ENCODE data around the gene NSFL1C. TPM values are rescaled to one million over a fixed set of nuclear protein-coding genes. Genes with fewer than 3 reads are reported as not detected.

NSFL1C gene
- 110 to 150 TPM (median 118 TPM) in 5 replicates for total RNA-seq (2022; extraction: Qiagen RNA extraction; ENCODE audit: low read depth)

GRCh38 chr20:1466211-1467081 is at the start of gene NSFL1C:
TSS of gene NSFL1C (minus strand) at chr20:1466849. CDS start at chr20:1466824, 25 bp downstream.

GRCh38 chr20:1491281-1491840 is 24.7 kb upstream of the NSFL1C start, which contains the start of gene SIRPB2:
TSS of gene SIRPB2 (minus strand) at chr20:1491420. CDS start at chr20:1491359, 61 bp downstream.

DNA sequence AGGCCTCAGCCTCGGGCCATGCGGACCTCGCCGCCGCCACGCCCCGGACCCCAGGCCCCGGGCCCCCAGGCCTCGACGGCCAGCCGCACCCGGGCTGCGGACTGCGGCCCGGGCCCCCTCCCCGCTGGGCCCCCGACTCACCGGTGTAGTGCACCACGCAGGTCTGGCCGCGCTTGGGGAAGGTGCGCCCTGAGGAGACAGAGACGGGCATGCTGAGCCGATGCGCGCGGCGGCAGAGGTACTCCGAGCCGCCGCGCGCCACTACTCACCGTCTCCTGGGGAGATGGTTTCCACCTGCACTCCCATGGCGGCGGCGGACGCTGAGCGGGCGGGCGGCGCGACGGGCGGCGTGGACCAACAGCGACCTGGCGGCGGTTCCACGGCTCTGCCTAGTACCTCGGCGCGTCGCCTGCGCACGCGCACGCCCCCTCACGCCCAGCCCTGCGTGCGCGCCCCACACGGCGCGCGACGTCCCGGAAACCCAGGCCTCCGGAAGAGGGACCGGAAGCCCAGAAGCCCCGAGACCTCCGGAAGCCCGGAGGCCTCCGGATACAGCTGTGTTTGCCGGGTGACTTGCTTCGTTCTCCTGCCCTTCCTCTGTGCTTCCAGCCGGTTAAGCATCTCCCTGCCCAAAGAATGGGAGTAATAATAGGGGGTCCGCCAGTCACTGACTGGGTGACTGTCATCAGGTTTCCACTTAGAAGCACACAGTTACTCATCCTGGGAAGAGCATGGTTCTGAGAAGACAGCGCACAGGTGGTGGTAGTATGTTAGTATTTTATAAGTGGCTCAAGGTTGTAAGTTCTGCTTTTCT is 73.7 kb downstream of the NSFL1C start, which contains the start of gene FKBP1A:
FKBP1A (minus strand) TSS at position 362 of the 814 bp plus-strand sequence; CDS start at position 306, 56 bp downstream.

Other genes with a start within 250 kb of the NSFL1C start
- gene RAD21L1, start 240.8 kb downstream of the NSFL1C start, total RNA-seq (2022; extraction: Qiagen RNA extraction; ENCODE audit: low read depth) = not detected in 5 replicates
- 3.7 to 5.3 TPM (median 4.1 TPM) in 5 replicates for gene SNPH, start 200.6 kb downstream of the NSFL1C start, total RNA-seq (2022; extraction: Qiagen RNA extraction; ENCODE audit: low read depth)
- 0.53 to 1.3 TPM (median 1.2 TPM) in 5 replicates for gene SDCBP2, start 137.7 kb downstream of the NSFL1C start, total RNA-seq (2022; extraction: Qiagen RNA extraction; ENCODE audit: low read depth)
- gene FKBP1A, start 73.8 kb downstream of the NSFL1C start, total RNA-seq (2022; extraction: Qiagen RNA extraction; ENCODE audit: low read depth) = 447 to 554 TPM (median 504 TPM) in 5 replicates
- gene SIRPB2, start 24.6 kb upstream of the NSFL1C start, total RNA-seq (2022; extraction: Qiagen RNA extraction; ENCODE audit: low read depth) = not detected in 5 replicates
- gene SIRPD, start 90.9 kb upstream of the NSFL1C start, total RNA-seq (2022; extraction: Qiagen RNA extraction; ENCODE audit: low read depth) = not detected in 5 replicates
- gene SIRPB1, start 153.2 kb upstream of the NSFL1C start, total RNA-seq (2022; extraction: Qiagen RNA extraction; ENCODE audit: low read depth) = 0.22 to 0.90 TPM (median 0.68 TPM) in 5 replicates
- gene SIRPG, start 190.9 kb upstream of the NSFL1C start, total RNA-seq (2022; extraction: Qiagen RNA extraction; ENCODE audit: low read depth) = not detected in 5 replicates

Measured in A549 treated with RU486 at 1 μM for 4 hours (cell line).